Right atrium auricular region (tissue), 2 donors: ENCODE data around the gene BABAM2. TPM values are rescaled to one million over a fixed set of nuclear protein-coding genes. Genes with fewer than 3 reads are reported as not detected.

Experiments used
- DNase-seq: peaks from one replicate; pipeline ENCODE4 v3.0.0-alpha.2; 2019; ENCODE audit warnings: low spot score
- H3K27ac ChIP-seq, 2 donors: fragments of 200-600 bp; sonication (generic); 1 replicate in 1 of 2; 2 replicates in 1 of 2; pipeline ENCODE4 v1.5.1; 2016 to 2019
- H3K27me3 ChIP-seq, 2 donors: fragments of 200-600 bp; sonication (generic); one replicate each; pipeline versions ENCODE4 v1.5.1 to v1.6.0; 2017 to 2019
- H3K36me3 ChIP-seq: fragments of 200-600 bp; sonication (generic); one replicate; pipeline ENCODE4 v1.5.1; 2016
- H3K4me1 ChIP-seq, 2 donors: fragments of 200-600 bp; sonication (generic); one replicate each; pipeline versions ENCODE4 v1.5.1 to v1.6.0; 2017 to 2019
- H3K4me3 ChIP-seq, 2 donors: fragments of 200-600 bp; sonication (generic); 1 replicate in 1 of 2; 2 replicates in 1 of 2; pipeline ENCODE4 v1.5.1; 2017 to 2019; ENCODE audit warnings: mild to moderate bottlenecking in 1 of 2, moderate library complexity in 1 of 2
- H3K9me3 ChIP-seq, 2 donors: fragments of 200-600 bp; sonication (generic); one replicate each; pipeline ENCODE4 v1.5.1; 2019
- CTCF ChIP-seq, 2 donors: fragments of 200-600 bp; sonication (generic); IDR thresholded peaks; one replicate each; pipeline ENCODE4 v1.5.1; 2019; ENCODE audit warnings: antibody characterized with exemption in 2 of 2
- total RNA-seq, 2 donors: library from RNA; depleted of rRNA; stranded (reverse); fragments of >200 nt; gene quantifications; one replicate each; pipeline ENCODE4 v1.1.0, GENCODE V29; 2016

BABAM2 gene
- total RNA-seq, 2 donors from 2014 or later = 58.8 to 60.6 TPM

- no peak for DNase-seq
- TF ChIP-seq CTCF (IDR thresholded peaks at IDR 0.05) = no peak
- no peaks in the 10 kb centered on the region for H3K27me3 ChIP-seq
- H3K36me3 ChIP-seq = no peaks in the 10 kb centered on the region
- H3K4me3 ChIP-seq = no peak overlapping the region
- no peak overlapping the region for H3K27ac ChIP-seq
- H3K4me1 ChIP-seq = peaks cover 0 to 11% of the 10 kb centered on the region in 2 donors
- H3K9me3 ChIP-seq = no peaks in the 10 kb centered on the region
Measured at GRCh38 chr2:28080911-28081310, 190.4 kb downstream of the BABAM2 start.

GRCh38 chr2:28082131-28082530, 191.6 kb downstream of the BABAM2 start:
- H3K27ac ChIP-seq = no peak overlapping the region
- H3K4me1 ChIP-seq = peaks cover 0 to 11% of the 10 kb centered on the region in 2 donors
- no peak for TF ChIP-seq CTCF (IDR thresholded peaks at IDR 0.05)
- no peak for DNase-seq
- no peaks in the 10 kb centered on the region for H3K9me3 ChIP-seq
- H3K27me3 ChIP-seq = no peaks in the 10 kb centered on the region
- no peak overlapping the region for H3K4me3 ChIP-seq
- no peaks in the 10 kb centered on the region for H3K36me3 ChIP-seq

DNA sequence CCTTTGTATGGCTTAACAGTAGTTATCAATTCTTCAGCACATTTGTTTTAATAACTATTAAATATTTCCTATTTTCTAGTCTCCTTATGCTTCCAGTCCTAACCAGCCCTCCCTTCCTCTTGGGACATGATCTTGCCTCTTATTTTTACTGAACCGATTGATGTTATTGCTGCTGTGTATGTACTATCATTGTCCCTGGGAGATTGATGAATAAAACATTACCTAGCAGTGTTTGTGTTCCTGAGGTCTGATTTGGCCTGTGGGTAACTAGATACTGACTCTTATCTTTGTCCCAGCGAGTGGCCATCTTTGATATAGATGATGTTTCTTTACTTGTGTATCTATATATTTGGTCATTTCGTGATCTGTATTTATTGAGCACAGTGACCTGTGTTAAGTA, 192.9 kb downstream of the BABAM2 start:
- no peak for TF ChIP-seq CTCF (IDR thresholded peaks at IDR 0.05)
- no peak overlapping the region for H3K27ac ChIP-seq
- DNase-seq = no peak
- H3K9me3 ChIP-seq = no peaks in the 10 kb centered on the region
- no peaks in the 10 kb centered on the region for H3K27me3 ChIP-seq
- H3K36me3 ChIP-seq = no peaks in the 10 kb centered on the region
- H3K4me3 ChIP-seq = no peak overlapping the region
- peaks cover 0 to 11% of the 10 kb centered on the region in 2 donors for H3K4me1 ChIP-seq

DNA sequence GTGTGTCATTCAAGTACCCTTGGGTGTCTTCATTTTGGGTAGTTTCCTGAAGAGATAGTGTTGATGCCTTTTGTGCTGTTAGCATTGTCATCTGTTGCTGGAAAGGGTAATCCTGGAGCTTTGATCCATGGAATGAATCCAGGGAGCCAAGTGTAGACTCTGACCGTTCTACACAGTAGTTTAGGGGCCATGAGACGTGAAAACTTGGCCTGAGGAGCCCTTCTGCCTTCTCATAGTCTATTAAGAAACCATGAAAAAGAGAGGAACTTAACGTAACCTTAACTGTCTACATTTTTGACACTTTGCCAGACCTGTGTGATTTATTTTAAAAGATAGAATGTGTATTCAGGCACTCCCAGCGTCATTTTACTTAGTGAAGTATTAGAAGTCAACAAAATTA, 194.0 kb downstream of the BABAM2 start:
- no peak for TF ChIP-seq CTCF (IDR thresholded peaks at IDR 0.05)
- Histone ChIP-seq H3K27me3 (no peaks in the 10 kb centered on the region), H3K27ac (no peak overlapping the region), H3K9me3 (no peaks in the 10 kb centered on the region), H3K4me3 (no peak overlapping the region), H3K4me1 (peaks cover 0 to 11% of the 10 kb centered on the region in 2 donors), H3K36me3 (no peaks in the 10 kb centered on the region)
- DNase-seq = no peak

GRCh38 chr2:28085201-28085600, 194.7 kb downstream of the BABAM2 start:
- Histone ChIP-seq H3K4me1 (peaks cover 0 to 11% of the 10 kb centered on the region in 2 donors), H3K4me3 (no peak overlapping the region), H3K27ac (no peak overlapping the region), H3K9me3 (no peaks in the 10 kb centered on the region), H3K36me3 (no peaks in the 10 kb centered on the region), H3K27me3 (no peaks in the 10 kb centered on the region)
- no peak for TF ChIP-seq CTCF (IDR thresholded peaks at IDR 0.05)
- no peak for DNase-seq

DNA sequence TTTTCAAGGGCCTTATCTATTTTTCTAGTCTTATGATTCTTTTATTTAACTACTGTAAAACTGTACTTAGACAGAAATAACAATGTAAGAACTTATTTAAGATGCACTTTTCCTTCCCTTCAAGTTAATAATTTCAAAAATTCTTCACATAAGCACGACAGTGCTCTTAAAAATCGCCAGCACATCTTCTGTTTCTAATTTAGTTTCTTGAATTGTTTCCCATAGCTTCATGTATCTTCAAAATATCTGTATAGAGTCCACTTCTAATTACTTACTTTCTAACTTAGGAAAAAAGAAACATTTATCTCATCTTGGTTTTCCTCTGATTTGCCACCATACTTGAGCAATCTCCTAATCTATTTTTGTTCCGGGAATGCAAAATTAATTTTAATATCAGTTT, 196.1 kb downstream of the BABAM2 start:
- no peak for DNase-seq
- H3K36me3 ChIP-seq = no peaks in the 10 kb centered on the region
- peaks cover 0 to 3% of the 10 kb centered on the region in 2 donors for H3K4me1 ChIP-seq
- no peak for TF ChIP-seq CTCF (IDR thresholded peaks at IDR 0.05)
- H3K27me3 ChIP-seq = no peaks in the 10 kb centered on the region
- no peaks in the 10 kb centered on the region for H3K9me3 ChIP-seq
- no peak overlapping the region for H3K4me3 ChIP-seq
- no peak overlapping the region for H3K27ac ChIP-seq
